HepG2 (cell line): ENCODE results near the gene WDR45B. TPM values are rescaled to one million over a fixed set of nuclear protein-coding genes. Genes with fewer than 3 reads are reported as not detected.
A peak's percentile ranks its signal among the peaks of the same experiment; 100 is the strongest.

Source experiments
- ATAC-seq: fragments of 200-7000 bp; cut with Tn5 transposase; 3 replicates; pipeline ENCODE4 v1.9.1; 2020; ENCODE audit warnings: mild to moderate bottlenecking, moderate library complexity
- BruUV-seq: library from RNA; stranded (reverse); fragments of 400-500 nt; replicated peaks from 2 replicates; lab custom pipeline; 2021; lab: Mats Ljungman, UMichigan
- CTCF ChIA-PET: fragments of 300-600 bp; formaldehyde crosslinking; extraction: SDS; loops from one replicate; lab custom pipeline; 2021; ENCODE audit warnings: low total read pairs, inconsistent platforms, low intra/inter-chr PET ratio; lab: Yijun Ruan, JAX
- POLR2A ChIA-PET: fragments of 350-600 bp; sonication (Branson Sonifier 250); formaldehyde crosslinking; loops from one replicate; lab custom pipeline; 2020; ENCODE audit warnings: antibody characterized with exemption, inconsistent platforms; lab: Yijun Ruan, JAX
- DNase-seq: peaks from one replicate; pipeline ENCODE4 v3.0.0-alpha.2; 2015; ENCODE audit warnings: low spot score
- FAIRE-seq: peaks from 3 replicates; lab custom pipeline; 2011; peaks lifted over from hg19 to GRCh38; lab: Jason Lieb, UNC
- H2AFZ ChIP-seq: one replicate; pipeline ENCODE4 v1.6.1; 2011; ENCODE audit warnings: low read length, inconsistent platforms
- H3K27ac ChIP-seq: fragments of 300-600 bp; 3 replicates; pipeline ENCODE4 v1.8.0; 2011; ENCODE audit warnings: mixed run types, mild to moderate bottlenecking, mixed read lengths, low read length, inconsistent platforms; ENCODE audit not compliant: insufficient read depth; ENCODE audit errors: extremely low read length
- H3K27me3 ChIP-seq, 2 experiments: fragments of 200-600 bp in 1 of 2; 2 replicates in 1 of 2; 3 replicates in 1 of 2; pipeline versions ENCODE4 v1.6.0 to v1.8.0; 2011; ENCODE audit warnings: low read length in 2 of 2, mild to moderate bottlenecking in 2 of 2, moderate library complexity in 2 of 2, inconsistent platforms in 1 of 2; ENCODE audit not compliant: insufficient read depth in 2 of 2, control insufficient read depth in 1 of 2
- H3K36me3 ChIP-seq, 2 experiments: fragments of 200-600 bp in 1 of 2; replicated peaks in 1 of 2; 2 replicates in 1 of 2; 3 replicates in 1 of 2; pipeline versions ENCODE4 v1.5.1 to v1.8.0; 2011; ENCODE audit warnings: low read length in 2 of 2, inconsistent platforms in 1 of 2; ENCODE audit not compliant: insufficient read depth in 2 of 2, control insufficient read depth in 1 of 2
- H3K4me1 ChIP-seq: 2 replicates; pipeline ENCODE4 v1.5.1; 2012; ENCODE audit warnings: low read length, inconsistent platforms; ENCODE audit not compliant: insufficient read depth
- H3K4me2 ChIP-seq: 2 replicates; pipeline ENCODE4 v1.6.0; 2011; ENCODE audit warnings: low read depth, low read length, inconsistent platforms
- H3K4me3 ChIP-seq, 3 experiments: fragments of 200-600 bp in 1 of 3; sonication (generic), shearing (Covaris generic) in 1 of 3; replicated peaks in 1 of 3; 2 replicates each; pipeline ENCODE4 v1.5.1; 2011 to 2016; ENCODE audit warnings: low read length in 3 of 3, inconsistent platforms in 2 of 3, low read depth in 2 of 3, mild to moderate bottlenecking in 2 of 3, control low read depth in 1 of 3, mixed read lengths in 1 of 3; ENCODE audit not compliant: insufficient read depth in 1 of 3
- H3K79me2 ChIP-seq: one replicate; pipeline ENCODE4 v1.6.1; 2011; ENCODE audit warnings: low read length, inconsistent platforms; ENCODE audit not compliant: insufficient read depth
- H3K9ac ChIP-seq: 2 replicates; pipeline ENCODE4 v1.6.0; 2011; ENCODE audit warnings: mild to moderate bottlenecking, low read depth, low read length, inconsistent platforms; ENCODE audit not compliant: insufficient read depth
- H3K9me3 ChIP-seq: 2 replicates; pipeline ENCODE4 v1.5.1; 2012; ENCODE audit warnings: mild to moderate bottlenecking, low read length
- H4K20me1 ChIP-seq: 2 replicates; pipeline ENCODE4 v1.6.0; 2011; ENCODE audit warnings: inconsistent platforms, mild to moderate bottlenecking, low read length, moderate library complexity; ENCODE audit not compliant: insufficient read depth
- ARID2 ChIP-seq: sonication (generic); formaldehyde crosslinking; IDR thresholded peaks from 2 replicates; pipeline ENCODE4 v1.8.1; 2022; ENCODE audit warnings: mild to moderate bottlenecking, missing genetic modification reagents, borderline replicate concordance
- CENPT ChIP-seq: sonication (generic); formaldehyde crosslinking; IDR thresholded peaks from 2 replicates; pipeline ENCODE4 v1.8.0; 2022; ENCODE audit warnings: low read depth, mild to moderate bottlenecking, moderate library complexity, missing genetic modification reagents
- CREB1 ChIP-seq, 2 experiments: fragments of 450-650 bp in 1 of 2; IDR thresholded peaks; 2 replicates each; pipeline ENCODE4 v1.6.1; 2016 to 2017; ENCODE audit warnings: control low read depth in 1 of 2, mild to moderate bottlenecking in 1 of 2, missing compliant biosample characterization in 1 of 2, missing genetic modification characterization in 1 of 2
- FOXA1 ChIP-seq, 2 experiments: fragments of 450-650 bp in 1 of 2; sonication (generic) in 1 of 2; formaldehyde crosslinking in 1 of 2; IDR thresholded peaks; 2 replicates each; pipeline versions ENCODE4 v1.4.0 to v1.6.1; 2016 to 2020; ENCODE audit warnings: missing genetic modification reagents in 1 of 2
- FOXJ3 ChIP-seq: sonication (generic); formaldehyde crosslinking; IDR thresholded peaks from 2 replicates; pipeline ENCODE4 v1.4.0; 2020; ENCODE audit warnings: missing genetic modification reagents, mild to moderate bottlenecking, borderline replicate concordance
- FOXK2 ChIP-seq: fragments of 450-650 bp; IDR thresholded peaks from 2 replicates; pipeline ENCODE4 v1.6.1; 2016
- GABPA ChIP-seq, 2 experiments: IDR thresholded peaks; 2 replicates each; pipeline ENCODE4 v1.6.1; 2011 to 2016; ENCODE audit warnings: low read depth in 2 of 2, low read length in 1 of 2, missing biosample characterization in 1 of 2, missing genetic modification characterization in 1 of 2
- KLF9 ChIP-seq: IDR thresholded peaks from 2 replicates; pipeline ENCODE4 v1.6.1; 2016; ENCODE audit warnings: low read depth
- MBNL3 ChIP-seq: fragments of 250-450 bp; sonication (Bioruptor Pico); conservative IDR thresholded peaks from 2 replicates; pipeline ENCODE4 v1.8.0; 2022; ENCODE audit warnings: mild to moderate bottlenecking, inconsistent platforms
- SOX5 ChIP-seq: IDR thresholded peaks from 2 replicates; pipeline ENCODE4 v1.6.1; 2016; ENCODE audit warnings: borderline replicate concordance
- ZFAT ChIP-seq: sonication (generic); formaldehyde crosslinking; conservative IDR thresholded peaks from 2 replicates; pipeline ENCODE4 v1.8.1; 2023; ENCODE audit warnings: missing genetic modification reagents, inconsistent platforms
- ZNF501 ChIP-seq: sonication (generic); formaldehyde crosslinking; IDR thresholded peaks from 2 replicates; pipeline ENCODE4 v1.5.1; 2020; ENCODE audit warnings: mild to moderate bottlenecking, moderate library complexity, missing genetic modification reagents
- ZNF605 ChIP-seq: sonication (generic); formaldehyde crosslinking; IDR thresholded peaks from 2 replicates; pipeline ENCODE4 v1.8.0; 2022; ENCODE audit warnings: mild to moderate bottlenecking, missing genetic modification reagents
- WGBS: methylation state at CpG from one replicate; pipeline ENCODE4 v1.1.6; 2017; ENCODE audit warnings: low lambda C conversion rate; 5-methylcytosine and 5-hydroxymethylcytosine counted together
- in situ Hi-C: cut with HindIII; loops from 2 replicates; pipeline ENCODE4 v1.10.0; 2017; ENCODE audit warnings: low pct_unique_long_range_greater_than_20kb; ENCODE audit not compliant: extremely low pct_ligation_motif_present
- intact Hi-C: fragments of 100-400 bp; cut with micrococcal nuclease; formaldehyde crosslinking; loops from one replicate; pipeline ENCODE4 v1.10.0; 2022; ENCODE audit not compliant: unreplicated experiment
- polyA plus RNA-seq, 8 experiments: library from polyadenylated mRNA; depleted of rRNA in 3 of 8; stranded (reverse) in 7 of 8; unstranded in 1 of 8; fragments of >200 nt; fragmentation: Illumina TruSeq in 4 of 8; extraction: Trizol in 4 of 8; gene quantifications; 2 replicates each; pipeline versions ENCODE4 v1.2.1 to v1.2.3, GENCODE V29; 2011 to 2016; ENCODE audit warnings: low read depth in 4 of 8, missing spikeins in 1 of 8, mixed read lengths in 1 of 8; ENCODE audit not compliant: insufficient read depth in 1 of 8
- total RNA-seq, 5 experiments: library from RNA; depleted of rRNA; stranded (reverse); fragments of >200 nt; fragmentation: Illumina TruSeq; extraction: Trizol; gene quantifications; 2 replicates each; pipeline ENCODE4 v1.2.3, GENCODE V29; 2016; ENCODE audit warnings: low read depth in 1 of 5
- TF ChIP-seq, protein P1 (sequence below), 2 experiments: IDR thresholded peaks; 2 replicates each; pipeline ENCODE4 v1.6.1; 2011 to 2012; ENCODE audit warnings: low read length in 2 of 2, borderline replicate concordance in 1 of 2, low read depth in 1 of 2, mild to moderate bottlenecking in 1 of 2, moderate library complexity in 1 of 2
- TF ChIP-seq, protein P2 (sequence below): sonication (generic); formaldehyde crosslinking; IDR thresholded peaks from 2 replicates; pipeline ENCODE4 v1.4.0; 2020; ENCODE audit warnings: mild to moderate bottlenecking, low read depth, missing genetic modification reagents

Gene WDR45B
- total and polyA plus RNA-seq, 2 of the 13 experiments (the other 11 are each of a cell fraction or from before 2014, with no cell fraction given): 86.2 to 155 TPM

DNA sequence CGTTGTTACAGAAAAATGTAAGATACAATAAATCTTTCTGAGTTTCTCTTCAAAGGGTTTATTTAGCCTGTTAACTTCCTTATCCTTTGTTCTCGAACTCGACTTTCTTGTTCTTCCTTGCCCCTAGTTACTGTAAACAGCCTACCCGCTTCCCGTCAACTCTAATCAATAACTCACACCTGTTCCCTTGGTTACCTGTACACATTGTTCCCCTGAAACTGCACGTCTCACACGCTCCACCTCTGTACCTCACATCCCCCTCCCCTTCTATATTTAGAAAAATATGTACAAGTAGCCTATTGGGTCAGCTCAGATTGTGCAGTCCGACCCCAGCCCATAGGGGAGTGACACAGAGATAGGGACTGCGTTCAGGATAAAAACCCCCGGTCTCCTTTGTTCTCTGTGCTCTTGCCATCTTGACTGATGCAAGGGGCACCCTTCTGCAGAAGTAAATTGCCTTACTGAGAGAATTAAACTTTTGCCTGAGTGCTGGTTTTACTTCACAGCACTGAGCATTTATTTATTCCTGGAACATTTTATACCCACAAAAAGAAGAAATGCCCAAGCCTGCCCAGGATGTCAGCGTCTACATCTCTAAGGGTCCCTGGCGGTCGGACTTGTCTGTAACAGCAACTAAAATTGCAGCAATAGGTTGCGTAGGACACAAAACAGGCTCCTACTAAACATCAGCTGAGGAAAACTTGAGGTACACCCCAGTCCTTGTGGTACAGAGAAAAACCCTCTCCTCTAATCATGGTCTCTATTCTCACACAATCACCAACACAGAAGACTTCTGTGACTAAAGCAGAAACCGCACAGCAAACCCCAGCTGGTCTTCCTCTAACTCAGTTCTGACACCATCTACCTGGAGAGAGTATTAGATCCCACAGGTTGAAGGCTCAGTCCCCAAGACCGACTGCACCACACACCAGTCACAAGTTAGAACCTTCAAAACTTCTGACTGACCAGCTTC is 11.3 kb downstream of the WDR45B start:
- CTCF ChIA-PET: no interaction called here
- FAIRE-seq (no peak), DNase-seq (no peak), ATAC-seq (peak; percentile 47; the same call in 2 of the 3 replicates)
- no peak overlapping the region for H3K4me3 ChIP-seq
- peaks cover 46% of the 10 kb centered on the region for H4K20me1 ChIP-seq
- peaks cover 25 to 70% of the 10 kb centered on the region in 2 experiments for H3K36me3 ChIP-seq
- peak overlapping the region; percentile 52; the same call in 1 of the 2 replicates for H3K9ac ChIP-seq
- no peak overlapping the region for H2AFZ ChIP-seq
- peak overlapping the region; percentile 82 for H3K27ac ChIP-seq
- POLR2A ChIA-PET: no interaction called here
- in situ Hi-C loops (no loop called here), intact Hi-C loops (no loop called here)
- peaks cover 53% of the 10 kb centered on the region for H3K4me1 ChIP-seq
- 71% methylated on average over 16 of the region's 16 CpGs for WGBS
- peaks cover 94% of the 10 kb centered on the region for H3K79me2 ChIP-seq
- BruUV-seq: TSS peak; percentile 13
- H3K4me2 ChIP-seq: peak overlapping the region; percentile 18; the same call in 1 of the 2 replicates
- H3K27me3 ChIP-seq: no peaks in the 10 kb centered on the region
- no peaks in the 10 kb centered on the region for H3K9me3 ChIP-seq
- TF ChIP-seq CENPT (CRISPR knock-in tag) (no peak), FOXK2 (peak; percentile 59; the same call in 1 of the 2 replicates), ZNF605 (CRISPR knock-in tag) (no peak), ZFAT (CRISPR knock-in tag) (no peak), GABPA (IDR thresholded peaks at IDR 0.05; ENCODE audit: low read depth, low read length) (no peak), GABPA (CRISPR knock-in tag; IDR thresholded peaks at IDR 0.05; ENCODE audit: low read depth) (0 out of 2 replicates have a peak, but pooled peaks have one; percentile 39), FOXJ3 (CRISPR knock-in tag) (no peak), ZNF501 (CRISPR knock-in tag) (peak; percentile 17; the same call in 1 of the 2 replicates), FOXA1 (IDR thresholded peaks at IDR 0.05) (peak; percentile 42; the same call in 1 of the 2 replicates), FOXA1 (CRISPR knock-in tag; IDR thresholded peaks at IDR 0.05) (0 out of 2 replicates have a peak, but pooled peaks have one; percentile 12), SOX5 (CRISPR knock-in tag) (peak; percentile 69; the same call in 1 of the 2 replicates), CREB1 (IDR thresholded peaks at IDR 0.05) (0 out of 2 replicates have a peak, but pooled peaks have one; percentile 24), CREB1 (CRISPR knock-in tag; IDR thresholded peaks at IDR 0.05) (peak; percentile 81), KLF9 (CRISPR knock-in tag) (no peak), MBNL3 (CRISPR knock-in tag) (no peak), ARID2 (CRISPR knock-in tag) (0 out of 2 replicates have a peak, but pooled peaks have one; percentile 43)
- TF ChIP-seq, protein P1, sequence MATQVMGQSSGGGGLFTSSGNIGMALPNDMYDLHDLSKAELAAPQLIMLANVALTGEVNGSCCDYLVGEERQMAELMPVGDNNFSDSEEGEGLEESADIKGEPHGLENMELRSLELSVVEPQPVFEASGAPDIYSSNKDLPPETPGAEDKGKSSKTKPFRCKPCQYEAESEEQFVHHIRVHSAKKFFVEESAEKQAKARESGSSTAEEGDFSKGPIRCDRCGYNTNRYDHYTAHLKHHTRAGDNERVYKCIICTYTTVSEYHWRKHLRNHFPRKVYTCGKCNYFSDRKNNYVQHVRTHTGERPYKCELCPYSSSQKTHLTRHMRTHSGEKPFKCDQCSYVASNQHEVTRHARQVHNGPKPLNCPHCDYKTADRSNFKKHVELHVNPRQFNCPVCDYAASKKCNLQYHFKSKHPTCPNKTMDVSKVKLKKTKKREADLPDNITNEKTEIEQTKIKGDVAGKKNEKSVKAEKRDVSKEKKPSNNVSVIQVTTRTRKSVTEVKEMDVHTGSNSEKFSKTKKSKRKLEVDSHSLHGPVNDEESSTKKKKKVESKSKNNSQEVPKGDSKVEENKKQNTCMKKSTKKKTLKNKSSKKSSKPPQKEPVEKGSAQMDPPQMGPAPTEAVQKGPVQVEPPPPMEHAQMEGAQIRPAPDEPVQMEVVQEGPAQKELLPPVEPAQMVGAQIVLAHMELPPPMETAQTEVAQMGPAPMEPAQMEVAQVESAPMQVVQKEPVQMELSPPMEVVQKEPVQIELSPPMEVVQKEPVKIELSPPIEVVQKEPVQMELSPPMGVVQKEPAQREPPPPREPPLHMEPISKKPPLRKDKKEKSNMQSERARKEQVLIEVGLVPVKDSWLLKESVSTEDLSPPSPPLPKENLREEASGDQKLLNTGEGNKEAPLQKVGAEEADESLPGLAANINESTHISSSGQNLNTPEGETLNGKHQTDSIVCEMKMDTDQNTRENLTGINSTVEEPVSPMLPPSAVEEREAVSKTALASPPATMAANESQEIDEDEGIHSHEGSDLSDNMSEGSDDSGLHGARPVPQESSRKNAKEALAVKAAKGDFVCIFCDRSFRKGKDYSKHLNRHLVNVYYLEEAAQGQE (IDR thresholded peaks at IDR 0.05; ENCODE audit: borderline replicate concordance in 1 of 2, low read depth in 1 of 2, low read length in 2 of 2): peak in 1 of 2 experiments; percentile 25; a peak in 1 of 4 replicates
- TF ChIP-seq, protein P2, sequence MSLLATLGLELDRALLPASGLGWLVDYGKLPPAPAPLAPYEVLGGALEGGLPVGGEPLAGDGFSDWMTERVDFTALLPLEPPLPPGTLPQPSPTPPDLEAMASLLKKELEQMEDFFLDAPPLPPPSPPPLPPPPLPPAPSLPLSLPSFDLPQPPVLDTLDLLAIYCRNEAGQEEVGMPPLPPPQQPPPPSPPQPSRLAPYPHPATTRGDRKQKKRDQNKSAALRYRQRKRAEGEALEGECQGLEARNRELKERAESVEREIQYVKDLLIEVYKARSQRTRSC: no peak
